HL-60 (cell line): ENCODE data around the gene ARHGEF4.

Source experiments
- DNase-seq, 2 experiments: peaks; one replicate each; pipeline ENCODE4 v3.0.0-alpha.2; 2010 to 2020; ENCODE audit warnings: low read depth in 1 of 2, low spot score in 1 of 2
- H3K27ac ChIP-seq: fragments of 250-450 bp; sonication (Bioruptor Pico); replicated peaks from 2 replicates; pipeline ENCODE4 v1.5.1; 2020; ENCODE audit warnings: mild to moderate bottlenecking, moderate library complexity
- H3K27me3 ChIP-seq: fragments of 250-450 bp; sonication (Bioruptor Pico); 2 replicates; pipeline ENCODE4 v1.5.1; 2021; ENCODE audit warnings: mild to moderate bottlenecking, moderate library complexity; ENCODE audit not compliant: insufficient read depth, poor library complexity, severe bottlenecking
- H3K4me3 ChIP-seq: replicated peaks from 2 replicates; pipeline ENCODE4 v1.5.1; 2011; ENCODE audit warnings: mild to moderate bottlenecking, control low read depth, low read length; ENCODE audit not compliant: insufficient read depth
- CTCF ChIP-seq: IDR thresholded peaks from one replicate; pipeline ENCODE4 v1.5.1; 2011; ENCODE audit warnings: low read length, control low read depth, inconsistent platforms; ENCODE audit not compliant: insufficient read depth
- GABPA ChIP-seq: IDR thresholded peaks from 2 replicates; pipeline ENCODE4 v1.6.1; 2012; ENCODE audit warnings: low read depth
- POLR2AphosphoS5 ChIP-seq: IDR thresholded peaks from 2 replicates; pipeline ENCODE4 v1.6.1; 2012; ENCODE audit warnings: low read depth
- REST ChIP-seq: IDR thresholded peaks from 2 replicates; pipeline ENCODE4 v1.6.1; 2012; ENCODE audit warnings: low read depth; ENCODE audit not compliant: insufficient replicate concordance
- SPI1 ChIP-seq: IDR thresholded peaks from 2 replicates; pipeline ENCODE4 v1.6.1; 2012; ENCODE audit warnings: low read depth, mild to moderate bottlenecking, borderline replicate concordance

The ARHGEF4 gene

GRCh38 chr2:130882991-130883390 is 46.3 kb downstream of the ARHGEF4 start:
- H3K4me3 ChIP-seq = no peak overlapping the region
- no peak overlapping the region for H3K27ac ChIP-seq
- DNase-seq = no peak
- TF ChIP-seq CTCF = no peak
- no peak for TF ChIP-seq GABPA
- TF ChIP-seq POLR2AphosphoS5 = no peak
- TF ChIP-seq REST = no peak
- no peak for TF ChIP-seq SPI1
- H3K27me3 ChIP-seq = peaks cover 3% of the 10 kb centered on the region

- no peak overlapping the region for H3K4me3 ChIP-seq
- TF ChIP-seq REST (no peak), CTCF (no peak), SPI1 (no peak), POLR2AphosphoS5 (no peak), GABPA (no peak)
Measured at GRCh38 chr2:130883496-130883895, 46.8 kb downstream of the ARHGEF4 start.

GRCh38 chr2:130884013-130884412 is 47.3 kb downstream of the ARHGEF4 start:
- H3K27me3 ChIP-seq = peaks cover 5% of the 10 kb centered on the region
- no peak for DNase-seq
- no peak overlapping the region for H3K4me3 ChIP-seq
- no peak overlapping the region for H3K27ac ChIP-seq
- TF ChIP-seq CTCF (no peak), GABPA (no peak), SPI1 (no peak), REST (no peak), POLR2AphosphoS5 (no peak)

More at GRCh38 chr2:130883496-130883895, 46.8 kb downstream of the ARHGEF4 start:
- Histone ChIP-seq H3K27me3 (peaks cover 5% of the 10 kb centered on the region), H3K27ac (no peak overlapping the region)
- DNase-seq = no peak
